HG02981 (cell line): ENCODE measurements around the gene MSRB1.

Source experiments
- ATAC-seq: cut with Tn5 transposase; IDR thresholded peaks from one replicate; pipeline ENCODE4 v1.9.1; 2021; ENCODE audit warnings: mild to moderate bottlenecking, moderate library complexity; ENCODE audit not compliant: unreplicated experiment

The MSRB1 gene

GRCh38 chr16:1918351-1919326 is 24.4 kb downstream of the MSRB1 start, which contains the start of gene HS3ST6:
Gene HS3ST6, minus strand, starts transcription at chr16:1918415. Its CDS starts 92 bp downstream, at chr16:1918323.
- no peak for ATAC-seq

GRCh38 chr16:1917665-1918350 is 25.2 kb downstream of the MSRB1 start:
- ATAC-seq = no peak

GRCh38 chr16:1917056-1917664 is 25.8 kb downstream of the MSRB1 start:
- no peak for ATAC-seq

- no peak for ATAC-seq
Observed at GRCh38 chr16:1916640-1916990, 26.4 kb downstream of the MSRB1 start.

- ATAC-seq = no peak
Observed at GRCh38 chr16:1915732-1916639, 27.0 kb downstream of the MSRB1 start.

GRCh38 chr16:1914988-1915387 is 28.0 kb downstream of the MSRB1 start:
- no peak for ATAC-seq

GRCh38 chr16:1914084-1914608 is 28.9 kb downstream of the MSRB1 start:
- ATAC-seq = no peak

- ATAC-seq = no peak
Observed at GRCh38 chr16:1913327-1914083, 29.5 kb downstream of the MSRB1 start.

- no peak for ATAC-seq
Observed at GRCh38 chr16:1912215-1912543, 30.8 kb downstream of the MSRB1 start.

- no peak for ATAC-seq
Observed at GRCh38 chr16:1911467-1912214, 31.4 kb downstream of the MSRB1 start.

- no peak for ATAC-seq
Observed at GRCh38 chr16:1909561-1910231, 33.3 kb downstream of the MSRB1 start.

GRCh38 chr16:1908983-1909382 is 34.0 kb downstream of the MSRB1 start:
- no peak for ATAC-seq

- no peak for ATAC-seq
Observed at GRCh38 chr16:1908184-1908583, 34.8 kb downstream of the MSRB1 start.

GRCh38 chr16:1907226-1907860 is 35.7 kb downstream of the MSRB1 start:
- no peak for ATAC-seq

GRCh38 chr16:1906846-1907165 is 36.2 kb downstream of the MSRB1 start:
- no peak for ATAC-seq

- no peak for ATAC-seq
Observed at GRCh38 chr16:1906055-1906845, 36.7 kb downstream of the MSRB1 start.
